T follicular helper cell (primary cell): ENCODE results near the gene NDP.

Source experiments
- DNase-seq: peaks from one replicate; pipeline ENCODE4 v3.0.0-alpha.2; 2020; ENCODE audit warnings: low read depth
- total RNA-seq, 2 experiments: gene quantifications; one replicate each; lab custom pipeline; 2026; lab: John Stamatoyannopoulos, UW

NDP gene, protein sequence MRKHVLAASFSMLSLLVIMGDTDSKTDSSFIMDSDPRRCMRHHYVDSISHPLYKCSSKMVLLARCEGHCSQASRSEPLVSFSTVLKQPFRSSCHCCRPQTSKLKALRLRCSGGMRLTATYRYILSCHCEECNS
- 0 reads per million in 2 experiments for total RNA-seq

DNA sequence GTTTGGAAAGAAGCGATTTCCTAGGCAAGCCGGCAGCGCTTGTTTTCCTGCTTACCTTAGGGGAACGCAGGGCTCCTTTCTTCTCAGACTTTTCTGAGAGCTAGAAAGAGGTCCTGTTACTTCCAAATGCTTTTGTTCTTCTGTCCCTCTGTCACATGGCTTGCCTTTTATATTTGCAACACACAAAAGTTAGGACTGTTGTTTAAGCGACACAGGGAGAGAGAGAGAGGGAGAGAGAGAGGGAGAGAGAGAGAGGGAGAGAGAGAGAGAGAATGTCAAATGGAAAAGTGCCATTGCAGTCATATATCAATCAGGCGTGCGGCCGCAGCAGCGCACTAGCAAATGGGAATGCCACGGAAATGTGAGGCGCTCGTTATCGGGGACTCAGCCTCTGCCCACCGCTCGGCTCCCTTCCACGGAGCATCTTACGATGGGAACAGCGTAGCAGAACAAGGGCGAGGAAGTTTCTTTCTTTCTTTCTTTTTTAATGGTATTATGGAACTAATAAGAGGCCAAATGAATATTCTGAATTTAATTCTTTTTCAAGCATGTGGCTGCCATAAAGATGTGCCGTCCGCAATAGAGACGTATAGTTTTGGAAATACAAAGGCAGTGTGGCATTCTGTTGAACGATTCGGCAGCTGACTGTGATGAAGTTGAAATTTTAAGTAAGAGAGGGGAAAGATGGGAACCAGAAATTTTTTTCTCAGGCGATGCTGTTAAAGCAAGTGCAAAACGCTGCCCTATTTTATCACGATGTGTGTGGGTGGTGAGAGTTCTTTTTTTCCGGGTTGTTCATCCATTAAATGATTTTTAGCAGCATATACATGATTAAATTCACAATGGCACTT is at the start of gene NDP:
Gene NDP (minus strand): TSS at position 142 of the 851 bp plus-strand sequence. CDS start 14,745 bp downstream, outside the sequence.
- DNase-seq: no peak

DNA sequence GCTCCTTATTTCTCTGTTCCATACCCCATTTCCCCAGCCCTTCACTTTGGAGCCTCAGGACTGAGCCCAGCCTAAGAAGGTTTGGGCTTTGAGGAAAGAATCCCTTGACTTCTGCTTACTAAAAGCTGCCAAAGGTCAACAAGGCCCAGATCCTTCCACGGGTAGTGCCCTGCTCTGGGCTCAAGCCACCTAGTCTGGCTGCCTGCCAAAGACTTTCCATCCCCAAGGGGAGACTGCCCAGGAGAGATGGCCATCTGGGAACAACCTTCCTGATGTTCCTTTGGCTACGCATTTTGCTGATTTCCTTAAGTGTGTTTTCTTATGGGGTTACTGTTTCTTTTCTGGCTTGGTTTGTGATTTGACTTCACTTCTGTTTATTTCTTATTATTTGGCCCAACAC is 49.8 kb upstream of the NDP start:
- DNase-seq: no peak

DNA sequence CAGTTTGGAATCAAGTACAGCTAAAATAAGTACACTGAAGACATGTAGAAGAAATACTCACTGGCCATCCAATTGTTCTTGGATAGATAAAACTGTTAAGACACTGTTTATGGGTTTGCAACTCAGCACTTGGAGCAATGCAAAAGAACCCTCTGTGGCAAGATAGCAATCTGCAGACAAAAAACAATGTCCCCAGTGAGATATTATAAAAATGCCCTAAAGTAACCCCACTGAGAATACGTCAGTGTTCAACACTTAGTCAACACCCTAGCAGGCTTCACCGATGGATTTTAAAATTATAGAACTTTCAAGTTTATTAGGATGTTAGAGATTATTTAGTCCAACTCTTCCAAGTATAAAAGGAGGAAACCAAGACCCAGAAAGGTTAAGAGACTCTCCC is 47.5 kb upstream of the NDP start:
- no peak for DNase-seq

DNA sequence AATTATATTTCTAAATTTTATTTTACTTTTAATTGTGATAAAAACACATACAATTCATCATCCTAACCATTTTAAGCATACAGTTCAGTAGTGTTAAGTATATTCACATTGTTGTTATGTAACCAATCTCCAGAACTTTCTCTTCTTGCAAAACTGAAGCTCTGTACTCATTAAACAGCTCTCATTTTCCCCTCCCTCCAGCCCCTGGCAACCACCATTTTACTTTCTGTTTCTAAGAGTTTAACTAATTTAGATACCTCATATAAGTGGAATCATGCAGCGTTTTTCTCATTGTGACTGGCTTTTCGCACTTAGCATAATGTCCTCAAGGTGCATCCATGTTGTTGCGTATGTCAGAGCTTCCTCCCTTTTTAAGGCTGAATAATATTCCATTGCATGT is 46.7 kb upstream of the NDP start:
- no peak for DNase-seq

DNA sequence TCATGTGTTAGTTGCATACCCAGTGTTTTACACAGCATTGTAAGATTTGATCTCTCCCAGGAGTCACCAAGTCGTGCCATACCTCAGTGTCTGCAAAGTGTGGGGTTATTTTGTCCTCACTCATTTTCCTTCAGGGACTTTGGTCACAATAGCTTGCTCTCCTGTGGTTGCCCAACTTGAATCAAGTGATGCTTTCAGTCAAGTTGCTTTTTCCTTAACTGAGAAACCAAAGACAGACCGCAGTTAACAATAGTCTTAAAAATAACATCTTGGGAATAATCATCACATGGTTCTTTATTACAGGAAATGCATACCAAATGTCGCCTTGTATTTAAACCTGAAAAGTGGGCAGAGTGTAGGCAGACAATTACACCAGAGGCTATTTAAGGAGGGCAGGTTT is 44.5 kb upstream of the NDP start:
- no peak for DNase-seq

DNA sequence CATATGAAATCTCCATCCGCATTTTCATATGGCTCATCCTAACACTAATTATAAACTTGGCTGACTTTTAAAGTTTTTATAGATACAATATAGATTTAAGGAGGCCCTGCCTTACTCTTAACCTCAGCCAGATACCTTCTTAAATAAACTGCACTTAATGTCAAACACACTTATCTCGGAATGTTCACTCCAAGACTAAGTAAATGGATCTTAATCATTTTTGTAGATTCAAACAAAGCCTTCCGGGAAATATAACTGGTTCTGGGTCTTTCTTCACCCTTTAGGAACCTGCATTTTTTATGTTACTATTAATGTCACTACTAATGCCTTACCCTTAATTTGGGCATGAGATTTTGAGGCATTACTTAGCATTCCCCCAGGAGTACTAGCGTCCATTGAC is 43.7 kb upstream of the NDP start:
- no peak for DNase-seq

DNA sequence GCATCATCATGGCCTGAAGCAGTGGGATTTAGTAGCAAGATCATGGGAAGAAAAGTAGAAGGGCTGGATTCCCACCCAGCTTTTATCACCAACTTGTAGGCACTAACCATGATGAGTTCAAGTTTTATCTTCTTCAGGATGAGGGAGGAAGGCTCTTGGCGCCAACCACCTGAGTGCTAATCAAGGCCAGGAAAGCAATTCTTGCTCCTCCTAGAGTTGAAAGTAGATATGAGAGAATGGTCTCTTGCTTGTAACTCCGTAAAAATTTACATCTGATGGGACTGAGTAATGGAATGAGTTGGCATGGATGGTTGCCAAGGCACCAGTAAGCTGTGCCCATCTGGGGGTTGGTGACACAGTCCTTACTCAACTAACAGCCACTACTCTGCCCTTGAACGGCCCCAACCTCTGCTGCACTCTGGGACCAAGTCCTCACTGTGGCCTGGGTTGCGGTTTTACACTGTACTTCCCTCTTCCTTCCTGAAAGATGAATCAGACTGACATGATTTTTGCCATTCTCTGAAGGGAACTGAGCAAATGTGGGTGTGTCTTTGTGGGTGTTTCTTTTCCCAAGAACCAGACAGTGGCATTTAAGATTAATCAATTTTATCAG is 39.4 kb upstream of the NDP start:
- DNase-seq: no peak

DNA sequence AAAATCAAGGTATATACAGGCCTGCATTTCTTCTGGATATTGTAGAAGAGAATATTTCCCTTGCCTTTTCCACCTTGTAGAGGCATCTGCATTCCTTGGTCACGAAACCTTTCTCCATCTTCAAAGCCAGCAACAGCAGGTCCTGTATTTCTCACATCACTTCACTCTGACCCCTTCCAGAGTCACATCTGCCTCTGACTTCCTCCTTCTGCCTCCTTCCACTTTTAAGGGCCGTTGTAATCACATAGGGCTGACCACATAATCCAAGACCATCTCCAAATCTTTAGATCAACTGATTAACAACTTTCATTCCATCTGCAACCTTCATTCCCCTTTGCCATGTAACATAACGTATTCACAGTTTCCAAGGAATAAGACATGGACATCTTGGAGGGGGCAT is 38.3 kb upstream of the NDP start:
- no peak for DNase-seq

DNA sequence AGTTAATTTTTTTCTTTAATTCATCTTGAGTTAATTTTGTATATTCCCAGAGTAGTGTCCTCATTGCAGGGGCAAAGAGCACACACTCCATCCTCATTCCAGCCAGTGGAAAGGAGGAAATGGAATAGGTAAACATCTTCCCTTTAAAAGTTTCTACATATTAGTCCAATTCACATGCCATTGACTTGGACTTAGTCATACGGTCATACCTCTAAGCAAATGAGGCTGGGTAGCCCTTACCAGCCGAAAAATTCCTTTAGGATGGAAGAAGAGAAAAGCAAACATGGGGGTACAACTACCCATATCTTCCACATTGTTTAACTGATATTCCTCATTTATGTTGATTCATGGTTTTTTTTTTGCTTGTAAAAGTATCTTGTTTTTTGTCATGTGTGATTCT is 37.4 kb upstream of the NDP start:
- no peak for DNase-seq

DNA sequence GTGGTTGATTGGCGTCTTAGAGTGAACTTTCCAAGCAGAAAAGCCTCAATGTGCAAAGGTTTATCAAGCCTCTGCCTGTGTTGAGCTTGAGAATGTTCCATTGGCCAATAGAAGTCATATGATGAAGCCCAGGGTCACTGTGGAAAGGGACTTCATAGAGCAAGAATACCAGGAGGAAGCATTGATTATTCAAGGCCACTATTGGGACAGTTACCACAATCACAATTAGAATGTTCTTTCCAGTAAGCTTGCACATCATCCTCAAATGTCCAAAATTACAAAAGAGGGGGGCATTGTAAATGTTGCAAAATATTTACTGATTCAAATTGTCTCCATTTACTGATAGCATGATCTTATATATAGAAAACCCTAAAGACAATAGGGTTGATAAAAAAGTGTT is 32.9 kb upstream of the NDP start:
- no peak for DNase-seq

DNA sequence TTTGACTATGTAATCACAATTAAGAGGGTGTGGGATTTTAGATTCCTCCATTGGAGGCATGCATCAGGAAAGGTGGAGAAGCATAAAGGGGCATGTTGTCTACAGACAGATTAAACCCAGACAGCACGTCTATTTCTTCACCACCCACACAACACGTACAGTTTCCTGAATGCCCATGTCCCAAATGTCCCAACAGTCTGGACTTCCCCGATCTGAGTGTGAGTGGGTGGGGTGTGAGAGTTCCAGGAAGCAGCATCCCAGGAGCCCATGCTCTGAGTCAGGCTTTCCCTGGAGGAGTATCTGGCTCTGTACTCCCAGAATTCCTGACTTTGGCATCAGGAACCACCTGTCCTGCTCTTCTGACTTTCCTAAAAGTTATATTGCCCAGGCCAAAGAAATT is 30.8 kb upstream of the NDP start:
- DNase-seq: no peak

DNA sequence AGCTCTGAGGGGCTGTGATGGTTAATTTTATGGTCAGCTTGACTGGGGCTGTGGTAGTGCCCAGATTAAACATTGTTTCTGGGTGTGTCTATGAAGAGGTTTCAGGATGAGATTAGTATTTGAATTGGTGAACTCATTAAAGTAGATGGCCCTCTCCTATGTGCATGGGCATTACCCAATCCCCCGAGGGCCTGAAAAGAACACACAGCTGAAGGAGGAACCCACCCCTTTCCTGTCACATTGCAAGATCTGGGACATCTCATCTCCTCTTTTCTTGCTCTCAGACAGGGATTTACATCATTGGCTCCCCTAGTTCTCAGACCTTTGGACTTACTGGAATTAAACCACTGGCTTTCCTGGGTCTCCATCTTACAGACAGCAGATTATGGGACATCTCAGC is 29.4 kb upstream of the NDP start:
- no peak for DNase-seq

DNA sequence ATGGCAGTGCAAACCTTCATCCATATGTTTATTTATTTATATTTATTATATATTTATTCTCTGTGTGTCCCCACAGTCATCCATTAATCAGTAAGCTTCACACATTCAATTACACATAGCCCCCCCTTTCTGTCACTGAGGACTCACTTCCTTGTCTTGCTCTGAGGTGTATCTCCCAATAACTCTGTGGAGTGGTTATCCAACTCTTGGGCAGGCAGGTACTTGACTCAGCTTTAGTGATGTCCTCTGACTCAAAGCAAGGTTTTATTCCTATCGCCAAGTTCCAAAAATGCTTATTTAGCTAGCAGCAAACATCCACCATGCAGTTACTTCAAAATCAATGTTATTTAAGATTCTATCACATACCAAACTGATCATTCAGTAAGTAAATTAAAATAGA is 25.2 kb upstream of the NDP start:
- DNase-seq: no peak

DNA sequence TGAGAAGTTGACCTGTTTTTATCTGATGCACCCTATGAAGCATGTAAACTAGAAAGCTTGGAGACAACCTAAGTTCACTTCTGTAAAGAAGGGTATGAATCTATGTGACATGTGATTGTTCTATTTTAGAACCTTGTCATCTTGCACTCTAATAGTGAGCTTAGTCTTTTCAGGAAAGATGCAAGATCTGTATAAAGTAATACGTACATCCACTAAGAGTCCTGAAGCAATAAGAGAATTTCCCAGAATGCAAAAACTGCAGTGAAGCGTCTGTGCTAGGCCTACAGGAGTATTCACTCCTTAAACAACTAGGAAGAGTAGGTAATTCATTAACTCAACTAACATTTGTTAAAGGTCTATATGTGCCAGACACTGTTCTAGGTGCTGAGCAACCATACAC is 23.3 kb upstream of the NDP start:
- no peak for DNase-seq

DNA sequence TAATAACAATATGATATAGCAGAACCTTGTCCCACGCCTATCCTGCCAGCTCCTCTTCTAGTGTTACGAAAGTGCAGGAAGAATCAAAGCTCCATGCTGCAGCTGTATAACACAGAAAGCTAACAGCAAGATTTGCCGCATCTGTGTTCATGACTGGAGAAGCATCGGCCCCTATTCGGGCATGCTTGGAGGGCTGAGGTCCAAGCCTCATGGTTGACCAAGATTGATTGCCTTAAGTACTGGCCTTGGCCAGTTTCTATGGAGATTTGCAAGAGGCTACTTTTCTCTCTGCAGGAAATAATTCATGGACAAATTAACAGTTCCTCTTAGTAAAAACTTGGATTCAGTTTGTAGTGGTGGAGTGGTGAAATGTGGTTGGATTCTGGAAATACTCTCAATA is 12.9 kb upstream of the NDP start:
- no peak for DNase-seq

DNA sequence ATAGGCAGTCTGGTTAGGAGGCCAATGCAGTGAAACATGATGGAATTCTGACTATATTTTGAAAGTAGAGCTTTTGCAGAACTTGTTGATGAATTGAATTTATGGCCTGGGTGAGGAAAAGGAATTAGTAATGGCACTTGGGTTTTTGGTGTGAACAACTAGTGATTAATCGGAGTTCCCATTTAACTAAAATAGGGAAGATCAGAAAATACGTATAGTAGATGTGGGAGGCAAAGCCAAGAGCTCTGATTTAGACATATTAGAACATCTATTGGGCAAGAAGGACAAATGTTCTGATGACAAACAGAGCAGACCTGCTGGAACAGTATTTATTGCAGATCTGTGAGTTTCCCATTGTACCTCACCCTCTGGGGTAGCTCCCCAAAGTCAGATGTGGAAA is 12.3 kb upstream of the NDP start:
- no peak for DNase-seq

DNA sequence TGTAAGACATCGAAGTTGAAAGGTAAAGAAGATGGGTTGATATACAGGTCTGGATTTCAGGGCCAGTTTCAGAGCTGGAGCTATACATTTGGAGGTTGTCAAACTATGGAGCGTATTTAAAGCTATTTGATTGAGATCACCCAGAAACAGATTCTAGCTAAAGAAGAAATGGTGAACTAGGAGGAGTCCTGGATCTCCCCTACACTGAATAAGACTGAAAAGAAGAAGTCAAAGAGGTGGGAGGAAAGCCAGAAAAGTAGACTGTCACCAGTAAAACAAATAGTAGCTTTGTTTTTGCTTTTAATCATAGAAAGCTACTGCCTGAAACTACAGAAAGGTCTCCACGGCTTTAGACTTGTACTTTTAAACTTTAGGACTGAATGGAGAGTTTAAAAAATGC is 5.0 kb upstream of the NDP start:
- no peak for DNase-seq

DNA sequence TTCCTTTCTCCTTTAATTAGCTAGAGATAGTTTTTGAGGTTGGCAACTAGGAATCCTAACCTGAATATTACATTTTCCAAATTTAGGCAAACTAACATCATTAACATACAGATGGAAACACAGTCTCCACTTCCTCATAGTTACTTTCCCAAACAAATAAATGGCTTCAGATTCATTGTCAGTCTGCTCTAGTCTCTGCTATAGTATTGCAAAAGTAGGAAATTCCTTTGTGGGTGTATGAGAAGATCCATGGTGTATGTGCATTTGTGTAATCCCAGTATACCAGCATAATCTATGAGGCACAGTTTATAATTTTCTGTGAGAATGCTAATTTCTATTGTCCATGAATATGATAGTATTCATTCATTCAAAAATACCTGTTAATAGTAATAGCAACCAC is 3.0 kb upstream of the NDP start:
- DNase-seq: no peak

DNA sequence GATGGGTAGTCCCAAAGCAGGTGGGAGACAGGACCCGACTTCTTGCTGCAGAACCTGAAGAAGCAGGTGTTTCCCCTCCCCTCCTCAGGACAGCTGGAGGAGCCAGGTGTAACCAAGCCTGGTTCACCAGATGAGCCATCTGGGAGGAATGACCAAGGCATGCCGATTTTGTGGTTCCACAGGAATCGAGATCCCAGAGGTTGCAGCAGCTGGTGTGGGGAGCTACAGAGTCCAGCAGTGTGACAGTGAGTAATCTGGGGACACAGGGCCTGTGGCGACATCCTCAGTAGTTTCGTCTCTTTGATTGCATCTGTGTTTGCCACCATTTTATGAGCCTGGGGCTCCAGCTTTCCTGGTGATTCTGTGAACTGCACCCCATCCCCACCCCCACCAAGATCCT is 2.6 kb upstream of the NDP start:
- no peak for DNase-seq

DNA sequence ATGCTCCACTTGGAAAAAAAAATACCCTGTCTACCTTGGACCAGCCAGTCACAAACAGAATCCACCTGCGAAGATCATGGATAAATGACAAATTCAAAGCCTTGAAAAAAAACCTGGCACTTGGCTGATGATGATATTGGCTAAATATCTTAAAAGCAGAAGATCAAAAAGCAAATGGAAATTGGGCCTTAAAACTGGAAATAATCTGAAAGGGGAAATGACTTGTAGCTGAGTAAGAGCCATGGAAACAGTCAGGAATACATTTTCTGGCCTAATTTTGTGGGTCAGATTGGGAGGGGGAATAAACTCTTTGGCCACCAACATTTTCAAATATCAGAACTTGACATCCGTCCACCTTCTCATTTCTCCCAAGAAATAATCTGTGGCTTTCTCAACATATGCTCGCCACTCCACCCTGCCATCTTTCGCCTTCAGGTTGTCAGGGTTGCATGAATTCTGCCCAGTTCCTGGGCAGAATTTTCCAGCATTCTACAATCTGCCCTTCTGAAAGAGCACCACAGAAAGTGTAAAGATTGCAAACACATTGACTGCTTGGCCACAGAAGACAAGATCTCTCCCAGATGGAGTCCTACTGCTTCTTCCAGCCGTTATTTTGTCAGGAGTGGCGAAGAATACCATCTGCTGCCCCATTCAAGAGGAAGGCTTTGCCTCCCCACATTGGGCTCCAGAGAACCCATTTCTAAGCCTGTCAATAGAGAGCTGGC is 1.7 kb upstream of the NDP start:
- no peak for DNase-seq

DNA sequence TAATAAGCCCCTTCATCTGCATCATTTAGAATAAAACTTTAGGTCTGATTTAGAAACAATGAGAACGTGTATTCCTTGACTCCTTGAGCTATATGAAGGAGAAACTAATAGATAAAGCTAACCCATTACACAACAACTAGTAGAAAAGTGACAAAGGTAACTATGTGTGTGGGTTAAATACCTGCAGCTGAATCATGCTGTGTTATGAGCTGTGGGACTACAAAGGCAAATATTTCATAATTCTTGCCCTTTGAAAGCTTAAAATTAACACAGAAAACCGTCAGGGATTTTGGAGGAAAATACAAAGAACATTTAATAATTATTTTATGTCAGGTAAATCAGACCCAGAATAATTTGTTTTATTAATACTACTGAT is 898 bp upstream of the NDP start:
- no peak for DNase-seq

DNA sequence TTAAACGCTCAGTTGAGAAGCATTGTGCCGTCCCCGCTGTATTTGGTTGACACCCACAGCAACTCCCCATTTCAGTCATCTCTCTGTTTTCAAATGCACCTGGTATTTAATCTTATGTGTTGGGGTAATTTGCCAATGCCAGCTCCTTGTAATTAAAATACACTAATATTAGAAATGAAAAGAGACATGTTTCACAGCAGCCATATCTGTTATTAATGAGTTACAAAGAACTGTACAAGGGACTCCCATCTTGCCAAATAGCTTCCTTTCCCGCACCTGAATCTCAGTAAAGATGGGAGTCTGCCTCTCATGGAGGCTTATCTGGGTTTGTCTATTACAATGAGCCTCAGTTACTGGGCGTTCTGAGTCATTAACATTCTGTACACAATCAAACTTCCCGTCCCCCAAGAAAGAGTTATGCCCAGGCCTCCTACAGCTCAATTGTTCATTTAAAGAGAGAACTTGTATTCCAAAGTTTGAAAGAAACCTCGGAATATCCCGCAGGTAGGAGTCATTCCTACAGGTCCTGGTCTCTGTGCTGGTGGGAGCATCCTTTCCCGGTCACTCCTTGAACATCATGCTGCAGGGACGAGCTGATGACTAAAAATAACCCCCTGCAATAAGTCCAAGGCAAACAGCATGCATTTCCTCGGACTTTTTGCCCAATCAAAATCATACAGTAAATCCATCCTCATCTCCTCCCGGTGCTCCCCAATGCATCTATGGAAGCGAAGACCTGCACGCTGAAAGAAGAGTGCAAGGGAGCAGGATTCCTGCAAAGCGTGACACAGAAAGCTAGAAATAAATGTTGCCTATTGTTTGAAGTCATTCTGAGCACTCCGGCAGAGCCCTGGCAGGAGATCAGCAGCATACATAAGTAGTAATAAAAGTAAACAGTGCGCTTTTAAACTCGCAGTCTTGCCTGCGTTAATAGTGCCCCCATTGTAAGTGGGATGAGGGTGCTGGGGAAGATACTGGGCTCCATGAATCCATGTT is 926 bp downstream of the NDP start:
- DNase-seq: no peak
